MM.1S (cell line): ENCODE measurements around the gene HYCC1.
"Not testable (repeated sequence)": the region's sequence is repeated elsewhere in the genome, so short reads cannot be mapped to it uniquely, and the experiment has no call there.

ENCODE experiments used
- DNase-seq: peaks from one replicate; pipeline ENCODE4 v3.0.0-alpha.2; 2015
- H2AFZ ChIP-seq: fragments of 300-600 bp; sonication (generic); 2 replicates; pipeline ENCODE4 v1.6.0; 2016; ENCODE audit warnings: antibody characterized with exemption, low read length
- H3F3A ChIP-seq: fragments of 300-600 bp; sonication (generic); 2 replicates; pipeline ENCODE4 v1.6.1; 2016; ENCODE audit warnings: mild to moderate bottlenecking, antibody characterized with exemption, low read length, moderate library complexity, mixed read lengths; ENCODE audit not compliant: insufficient read depth
- H3K27ac ChIP-seq: fragments of 300-600 bp; sonication (generic); 2 replicates; pipeline ENCODE4 v1.5.1; 2016; ENCODE audit warnings: mild to moderate bottlenecking, low read length
- H3K27me3 ChIP-seq: fragments of 300-600 bp; sonication (generic); replicated peaks from 2 replicates; pipeline ENCODE4 v1.6.0; 2016; ENCODE audit warnings: low read length; ENCODE audit not compliant: insufficient read depth
- H3K36me3 ChIP-seq: fragments of 300-600 bp; sonication (generic); replicated peaks from 2 replicates; pipeline ENCODE4 v1.6.1; 2016; ENCODE audit warnings: mild to moderate bottlenecking, low read length, mixed read lengths; ENCODE audit not compliant: insufficient read depth
- H3K4me1 ChIP-seq: fragments of 300-600 bp; sonication (generic); 2 replicates; pipeline ENCODE4 v1.6.1; 2016; ENCODE audit warnings: low read length, mixed read lengths
- H3K4me2 ChIP-seq: fragments of 300-600 bp; sonication (generic); 2 replicates; pipeline ENCODE4 v1.6.0; 2016; ENCODE audit warnings: low read depth, low read length
- H3K4me3 ChIP-seq: fragments of 300-600 bp; sonication (generic); 2 replicates; pipeline ENCODE4 v1.5.1; 2016; ENCODE audit warnings: low read length, mixed read lengths
- H3K79me2 ChIP-seq: fragments of 300-600 bp; sonication (generic); 2 replicates; pipeline ENCODE4 v1.6.1; 2016; ENCODE audit warnings: mixed run types, low read length, mixed read lengths
- H3K9ac ChIP-seq: fragments of 300-600 bp; sonication (generic); 2 replicates; pipeline ENCODE4 v1.6.1; 2016; ENCODE audit warnings: low read length, mixed read lengths
- H3K9me2 ChIP-seq: fragments of 300-600 bp; sonication (generic); replicated peaks from 2 replicates; pipeline ENCODE4 v1.6.1; 2016; ENCODE audit warnings: mild to moderate bottlenecking, low read length, mixed read lengths; ENCODE audit not compliant: insufficient read depth
- H3K9me3 ChIP-seq: fragments of 300-600 bp; sonication (generic); replicated peaks from 2 replicates; pipeline ENCODE4 v1.6.1; 2016; ENCODE audit warnings: mild to moderate bottlenecking, low read length, mixed read lengths; ENCODE audit not compliant: insufficient read depth
- H4K20me1 ChIP-seq: fragments of 300-600 bp; sonication (generic); 2 replicates; pipeline ENCODE4 v1.6.1; 2016; ENCODE audit warnings: mild to moderate bottlenecking, low read length, moderate library complexity, mixed read lengths; ENCODE audit not compliant: insufficient read depth
- EZH2 ChIP-seq: fragments of 300-600 bp; sonication (generic); optimal IDR thresholded peaks from 2 replicates; pipeline ENCODE3; 2017; ENCODE audit warnings: low read depth, mild to moderate bottlenecking, antibody characterized with exemption, low read length, mixed read lengths
- EZH2phosphoT487 ChIP-seq: fragments of 300-600 bp; sonication (generic); IDR thresholded peaks from 2 replicates; pipeline ENCODE4 v1.6.1; 2018; ENCODE audit warnings: antibody characterized with exemption, low read length
- TF ChIP-seq, protein P1 (sequence below): fragments of 300-600 bp; sonication (generic); IDR thresholded peaks from 2 replicates; pipeline ENCODE4 v1.5.1; 2016; ENCODE audit warnings: antibody characterized with exemption, low read length, mixed read lengths

Gene HYCC1

DNA sequence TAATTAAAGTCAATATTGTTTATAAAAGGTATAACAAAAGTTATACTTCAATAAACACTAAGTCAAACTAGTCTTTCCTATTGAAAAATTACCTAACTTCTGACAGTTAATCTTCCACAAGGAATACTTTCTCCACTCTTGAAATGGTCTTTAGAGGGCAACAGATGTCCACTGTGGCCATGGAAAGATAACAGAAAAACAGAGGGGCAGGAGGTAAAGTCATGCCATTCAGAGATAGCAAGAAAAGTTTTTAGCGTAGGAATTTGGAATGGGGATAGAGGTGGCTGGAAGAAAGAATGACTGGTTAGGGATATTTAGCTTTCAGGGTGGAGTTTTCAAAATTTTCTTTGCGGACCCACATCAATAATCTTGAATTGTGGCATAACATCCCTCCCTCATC, 34.7 kb downstream of the HYCC1 start:
- Histone ChIP-seq H3K9ac (no peak overlapping the region), H3K4me1 (no peaks in the 10 kb centered on the region), H3K27me3 (no peaks in the 10 kb centered on the region), H3K36me3 (no peaks in the 10 kb centered on the region), H3K79me2 (no peaks in the 10 kb centered on the region), H3K9me2 (no peaks in the 10 kb centered on the region), H4K20me1 (no peaks in the 10 kb centered on the region), H3K27ac (no peak overlapping the region), H3K9me3 (no peaks in the 10 kb centered on the region), H3K4me3 (no peak overlapping the region), H2AFZ (no peak overlapping the region), H3K4me2 (no peak overlapping the region), H3F3A (no peaks in the 10 kb centered on the region)
- TF ChIP-seq EZH2phosphoT487 = no peak
- TF ChIP-seq, protein P1, sequence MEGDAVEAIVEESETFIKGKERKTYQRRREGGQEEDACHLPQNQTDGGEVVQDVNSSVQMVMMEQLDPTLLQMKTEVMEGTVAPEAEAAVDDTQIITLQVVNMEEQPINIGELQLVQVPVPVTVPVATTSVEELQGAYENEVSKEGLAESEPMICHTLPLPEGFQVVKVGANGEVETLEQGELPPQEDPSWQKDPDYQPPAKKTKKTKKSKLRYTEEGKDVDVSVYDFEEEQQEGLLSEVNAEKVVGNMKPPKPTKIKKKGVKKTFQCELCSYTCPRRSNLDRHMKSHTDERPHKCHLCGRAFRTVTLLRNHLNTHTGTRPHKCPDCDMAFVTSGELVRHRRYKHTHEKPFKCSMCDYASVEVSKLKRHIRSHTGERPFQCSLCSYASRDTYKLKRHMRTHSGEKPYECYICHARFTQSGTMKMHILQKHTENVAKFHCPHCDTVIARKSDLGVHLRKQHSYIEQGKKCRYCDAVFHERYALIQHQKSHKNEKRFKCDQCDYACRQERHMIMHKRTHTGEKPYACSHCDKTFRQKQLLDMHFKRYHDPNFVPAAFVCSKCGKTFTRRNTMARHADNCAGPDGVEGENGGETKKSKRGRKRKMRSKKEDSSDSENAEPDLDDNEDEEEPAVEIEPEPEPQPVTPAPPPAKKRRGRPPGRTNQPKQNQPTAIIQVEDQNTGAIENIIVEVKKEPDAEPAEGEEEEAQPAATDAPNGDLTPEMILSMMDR = no peak
- no peak for TF ChIP-seq EZH2
- no peak for DNase-seq

DNA sequence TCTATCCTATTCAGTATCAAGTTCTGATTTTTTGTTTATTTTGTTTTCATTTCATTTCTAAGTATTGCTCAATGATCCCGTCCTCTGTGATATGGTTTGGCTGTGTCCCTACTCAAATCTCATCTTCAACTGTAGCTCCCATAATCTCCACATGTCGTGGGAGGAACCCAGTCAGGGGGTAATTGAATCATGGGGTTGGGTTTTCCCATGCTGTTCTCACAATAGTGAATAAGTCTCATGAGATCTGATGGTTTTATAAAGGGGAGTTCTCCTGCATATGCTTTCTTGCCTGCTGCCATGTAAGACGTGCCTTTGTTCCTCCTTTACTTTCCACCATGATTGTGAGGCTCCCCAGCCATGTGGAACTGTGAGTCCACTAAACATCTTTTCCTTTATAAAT, 39.3 kb downstream of the HYCC1 start:
- not testable (repeated sequence) for H4K20me1 ChIP-seq, H3K36me3 ChIP-seq, H3K9me3 ChIP-seq, H3K79me2 ChIP-seq, DNase-seq, H3K4me3 ChIP-seq, H3K4me1 ChIP-seq, H3K27ac ChIP-seq, H3K27me3 ChIP-seq, H3K4me2 ChIP-seq, H2AFZ ChIP-seq, H3K9ac ChIP-seq, H3K9me2 ChIP-seq, H3F3A ChIP-seq

DNA sequence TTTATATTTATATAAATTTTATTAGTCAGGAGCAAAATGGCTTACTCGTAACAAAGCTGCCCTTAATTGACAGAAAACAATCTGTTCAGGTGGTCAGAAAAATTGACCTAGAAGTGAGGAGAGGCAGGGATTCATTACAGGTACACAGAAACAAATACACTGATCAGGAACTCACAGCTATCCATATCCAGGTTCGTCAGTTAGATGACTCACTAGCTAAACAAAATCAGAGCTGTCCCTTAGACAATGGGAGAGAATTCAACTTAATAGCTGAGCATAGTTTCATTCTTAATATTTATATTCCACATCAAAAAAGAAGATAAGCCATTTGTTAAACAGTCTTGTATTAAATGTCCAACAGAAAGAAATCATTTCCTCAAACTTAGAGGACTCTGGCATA, 41.7 kb downstream of the HYCC1 start:
- H3K79me2 ChIP-seq = no peaks in the 10 kb centered on the region
- H4K20me1 ChIP-seq = no peaks in the 10 kb centered on the region
- no peak overlapping the region for H3K4me3 ChIP-seq
- H3K4me1 ChIP-seq = no peaks in the 10 kb centered on the region
- H2AFZ ChIP-seq = no peak overlapping the region
- no peaks in the 10 kb centered on the region for H3F3A ChIP-seq
- no peaks in the 10 kb centered on the region for H3K9me3 ChIP-seq
- H3K9ac ChIP-seq = no peak overlapping the region
- TF ChIP-seq EZH2phosphoT487 (no peak), EZH2 (no peak)
- TF ChIP-seq, protein P1 = no peak
- no peaks in the 10 kb centered on the region for H3K36me3 ChIP-seq
- no peaks in the 10 kb centered on the region for H3K27me3 ChIP-seq
- H3K9me2 ChIP-seq = no peaks in the 10 kb centered on the region
- H3K27ac ChIP-seq = no peak overlapping the region
- DNase-seq = no peak
- H3K4me2 ChIP-seq = no peak overlapping the region

DNA sequence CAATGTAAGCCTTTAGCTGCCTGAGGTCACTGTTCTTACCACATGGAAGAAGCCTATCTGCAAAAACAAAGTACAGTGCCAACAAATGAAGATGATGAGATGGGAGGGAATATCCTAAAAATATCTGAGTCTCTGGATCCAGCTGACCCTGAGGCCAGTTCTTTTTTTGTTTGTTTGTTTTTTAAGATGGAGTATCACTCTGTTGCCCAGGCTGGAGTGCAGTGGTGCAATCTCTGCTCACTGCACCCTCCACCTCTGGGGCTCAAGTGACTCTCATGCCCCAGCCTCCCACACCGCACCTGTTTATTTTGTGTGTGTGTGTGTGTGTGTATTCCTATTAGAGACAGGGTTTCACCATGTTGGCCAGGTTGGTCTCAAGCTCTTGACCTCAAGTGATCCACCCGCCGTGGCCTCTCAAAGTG, 44.9 kb downstream of the HYCC1 start:
- Histone ChIP-seq H2AFZ (no peak overlapping the region), H3K79me2 (no peaks in the 10 kb centered on the region), H3K4me3 (no peak overlapping the region), H3K36me3 (no peaks in the 10 kb centered on the region; the same call in 1 of the 2 replicates), H4K20me1 (no peaks in the 10 kb centered on the region), H3K9me2 (no peaks in the 10 kb centered on the region), H3F3A (no peaks in the 10 kb centered on the region), H3K9me3 (no peaks in the 10 kb centered on the region), H3K27me3 (no peaks in the 10 kb centered on the region), H3K9ac (no peak overlapping the region), H3K4me1 (no peaks in the 10 kb centered on the region), H3K27ac (no peak overlapping the region), H3K4me2 (no peak overlapping the region)
- no peak for DNase-seq
- TF ChIP-seq EZH2 = no peak
- no peak for TF ChIP-seq EZH2phosphoT487
- TF ChIP-seq, protein P1 = no peak
